ENCODE results near the gene NFATC3. TPM values are rescaled to one million over a fixed set of nuclear protein-coding genes. Genes with fewer than 3 reads are reported as not detected.
A peak's percentile ranks its signal among the peaks of the same experiment; 100 is the strongest.
"Not testable (repeated sequence)": the region's sequence is repeated elsewhere in the genome, so short reads cannot be mapped to it uniquely, and the experiment has no call there.

The NFATC3 gene
- total and polyA plus RNA-seq, 8 donors: 5.5 to 385 (median 20.6) TPM

GRCh38 chr16:68091380-68092261 is 6.5 kb downstream of the NFATC3 start:
- DNase-seq: no peak
- 88 to 98% (median 94%) methylated on average over 5 of the region's 5 CpGs for WGBS, 5 donors
- H3K27ac ChIP-seq: no peak overlapping the region
- no peaks in the 10 kb centered on the region for H3K36me3 ChIP-seq
- intact Hi-C loops (cut with DNase I; ENCODE audit: low total_unique reads): loop anchor here (10.0 kb wide), 1 partner anchor 133 kb away; no protein-coding TSS in a partner anchor
- H3K9me3 ChIP-seq: no peaks in the 10 kb centered on the region
- no peak for TF ChIP-seq CTCF (IDR thresholded peaks at IDR 0.05)
- H3K4me3 ChIP-seq: no peak overlapping the region
- no peaks in the 10 kb centered on the region for H3K27me3 ChIP-seq
- peaks cover 33 to 97% (median 66%) of the 10 kb centered on the region in 4 donors for H3K4me1 ChIP-seq

GRCh38 chr16:68092275-68092674 is 7.1 kb downstream of the NFATC3 start:
- not testable (repeated sequence) for H3K36me3 ChIP-seq, H3K4me3 ChIP-seq, H3K27me3 ChIP-seq, H3K9me3 ChIP-seq, DNase-seq, H3K27ac ChIP-seq
- WGBS, 5 donors: 85 to 93% (median 92%) methylated on average over 10 of the region's 10 CpGs
- intact Hi-C loops (cut with DNase I; ENCODE audit: low total_unique reads): loop anchor here (10.0 kb wide), 1 partner anchor 133 kb away; no protein-coding TSS in a partner anchor
- peaks cover 28 to 97% (median 59%) of the 10 kb centered on the region in 4 donors for H3K4me1 ChIP-seq

DNA sequence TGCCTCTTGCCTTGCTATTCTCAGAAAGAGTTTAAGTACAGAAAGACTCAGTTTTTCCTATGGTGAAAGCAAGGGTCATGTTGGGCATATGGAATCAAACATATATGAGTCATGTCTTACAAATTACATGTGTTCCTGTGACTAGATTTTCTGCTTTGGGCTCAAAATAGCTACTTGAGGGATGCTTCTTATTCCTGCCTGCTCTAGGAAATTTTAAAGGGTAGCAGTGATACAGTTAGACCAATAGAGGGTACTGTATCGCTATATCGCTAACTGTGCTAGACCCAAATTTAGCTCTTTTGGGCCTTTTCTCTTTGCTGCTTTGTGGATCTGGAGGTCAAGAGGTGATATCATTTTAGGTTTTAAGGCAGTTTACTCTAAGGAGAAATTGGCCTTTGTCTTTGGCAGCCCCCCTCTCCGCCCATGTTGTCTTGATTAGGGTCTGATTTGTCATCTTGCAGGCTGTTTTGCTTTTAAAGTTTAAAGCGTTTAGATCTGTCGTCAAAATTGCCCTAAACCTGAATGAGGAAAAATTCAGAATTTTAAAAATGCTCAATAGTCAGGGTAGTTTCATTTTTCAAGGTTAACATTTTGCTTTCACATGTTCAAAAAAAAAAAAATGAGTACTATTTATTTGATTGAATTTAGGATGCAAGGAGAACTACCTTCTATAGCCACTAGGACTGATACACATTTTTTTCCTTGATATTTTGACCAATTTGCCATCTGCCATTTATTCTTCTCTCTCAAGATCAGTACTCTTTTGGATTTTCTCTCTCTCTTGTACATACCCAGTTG is 8.8 kb downstream of the NFATC3 start:
- no peak for TF ChIP-seq EP300 (IDR thresholded peaks at IDR 0.05)
- peak in 4 of 7 experiments; percentile 12 to 30 (median 24) for TF ChIP-seq CTCF (IDR thresholded peaks at IDR 0.05)
- TF ChIP-seq POLR2AphosphoS5 (IDR thresholded peaks at IDR 0.05): no peak
- TF ChIP-seq POLR2A (IDR thresholded peaks at IDR 0.05): no peak
- no peak overlapping the region for H3K27ac ChIP-seq
- intact Hi-C loops (cut with DNase I; ENCODE audit: low total_unique reads): loop anchor here (10.0 kb wide), 1 partner anchor 131 kb away; no protein-coding TSS in a partner anchor
- no peaks in the 10 kb centered on the region for H3K9me3 ChIP-seq
- H3K36me3 ChIP-seq: peaks cover 0 to 5% (median 0%) of the 10 kb centered on the region in 4 donors
- H3K4me3 ChIP-seq: no peak overlapping the region
- H3K4me1 ChIP-seq: peaks cover 23 to 83% (median 46%) of the 10 kb centered on the region in 4 donors
- no peak for DNase-seq
- WGBS, 5 donors: 84 to 91% (median 88%) methylated on average over 5 of the region's 5 CpGs
- no peaks in the 10 kb centered on the region for H3K27me3 ChIP-seq

DNA sequence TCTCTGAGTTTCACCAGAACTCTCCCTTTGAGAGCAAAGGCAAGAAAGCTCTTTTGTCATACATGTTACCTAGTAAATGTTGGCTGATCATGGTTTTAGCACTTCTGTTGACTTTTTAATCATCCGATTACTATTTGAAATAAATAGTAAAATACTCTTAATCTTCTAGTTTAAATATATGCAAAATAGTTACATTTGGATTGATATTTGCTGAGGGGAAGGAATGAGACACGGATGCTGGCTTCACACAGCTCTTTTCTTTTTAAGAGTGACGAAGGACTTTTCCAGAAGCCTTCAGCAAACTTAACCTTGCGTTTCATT is 9.4 kb downstream of the NFATC3 start:
- H3K4me3 ChIP-seq: no peak overlapping the region
- TF ChIP-seq CTCF (IDR thresholded peaks at IDR 0.05): peak in 1 of 7 experiments; percentile 6
- TF ChIP-seq EP300 (IDR thresholded peaks at IDR 0.05): no peak
- no peak for TF ChIP-seq POLR2A (IDR thresholded peaks at IDR 0.05)
- TF ChIP-seq POLR2AphosphoS5 (IDR thresholded peaks at IDR 0.05): no peak
- no peak for DNase-seq
- H3K4me1 ChIP-seq: peaks cover 17 to 77% (median 41%) of the 10 kb centered on the region in 4 donors
- H3K36me3 ChIP-seq: peaks cover 0 to 5% (median 0%) of the 10 kb centered on the region in 4 donors
- WGBS, 5 donors: 84 to 93% (median 90%) methylated on average over 4 of the region's 4 CpGs
- H3K27me3 ChIP-seq: no peaks in the 10 kb centered on the region
- H3K27ac ChIP-seq: no peak overlapping the region
- H3K9me3 ChIP-seq: no peaks in the 10 kb centered on the region
- intact Hi-C loops (cut with DNase I; ENCODE audit: low total_unique reads): loop anchor here (10.0 kb wide), 1 partner anchor 130 kb away; no protein-coding TSS in a partner anchor
